Activated CD4-positive, alpha-beta T cell treated with anti-CD3 and anti-CD28 coated beads, Interleukin-2, amount 10 ng/mL, durations not matched to agents 24 days and 14 days (primary cell): Measurements from ENCODE around the gene RPP40. TPM values are rescaled to one million over a fixed set of nuclear protein-coding genes. Genes with fewer than 3 reads are reported as not detected.
A peak's percentile ranks its signal among the peaks of the same experiment; 100 is the strongest.
"Not testable (repeated sequence)": the region's sequence is repeated elsewhere in the genome, so short reads cannot be mapped to it uniquely, and the experiment has no call there.

Experiments used
- DNase-seq: peaks from one replicate; pipeline ENCODE4 v3.0.0; 2022
- H3K27ac Mint-ChIP-seq: one replicate; pipeline ENCODE4 v1.8.0; 2022; ENCODE audit warnings: mild to moderate bottlenecking, mixed read lengths
- H3K27me3 Mint-ChIP-seq: one replicate; pipeline ENCODE4 v1.8.0; 2022; ENCODE audit warnings: mixed read lengths
- H3K36me3 Mint-ChIP-seq: one replicate; pipeline ENCODE4 v1.8.0; 2022; ENCODE audit warnings: low read depth, mild to moderate bottlenecking, mixed read lengths
- H3K4me1 Mint-ChIP-seq: one replicate; pipeline ENCODE4 v1.8.0; 2021; ENCODE audit warnings: mixed read lengths
- H3K4me3 Mint-ChIP-seq: one replicate; pipeline ENCODE4 v1.8.0; 2022; ENCODE audit warnings: mild to moderate bottlenecking, moderate library complexity, mixed read lengths
- H3K9me3 Mint-ChIP-seq: one replicate; pipeline ENCODE4 v1.8.0; 2021; ENCODE audit warnings: mixed read lengths
- intact Hi-C: fragments of 100-400 bp; cut with micrococcal nuclease; formaldehyde crosslinking; loops from one replicate; pipeline ENCODE4 v1.15.1; 2023
- total RNA-seq: library from RNA; stranded (reverse); gene quantifications from 2 replicates; pipeline ENCODE4 v1.2.3, GENCODE V29; 2022

The RPP40 gene, protein sequence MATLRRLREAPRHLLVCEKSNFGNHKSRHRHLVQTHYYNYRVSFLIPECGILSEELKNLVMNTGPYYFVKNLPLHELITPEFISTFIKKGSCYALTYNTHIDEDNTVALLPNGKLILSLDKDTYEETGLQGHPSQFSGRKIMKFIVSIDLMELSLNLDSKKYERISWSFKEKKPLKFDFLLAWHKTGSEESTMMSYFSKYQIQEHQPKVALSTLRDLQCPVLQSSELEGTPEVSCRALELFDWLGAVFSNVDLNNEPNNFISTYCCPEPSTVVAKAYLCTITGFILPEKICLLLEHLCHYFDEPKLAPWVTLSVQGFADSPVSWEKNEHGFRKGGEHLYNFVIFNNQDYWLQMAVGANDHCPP
- 14.2 and 16.4 TPM in 2 replicates for total RNA-seq

DNA sequence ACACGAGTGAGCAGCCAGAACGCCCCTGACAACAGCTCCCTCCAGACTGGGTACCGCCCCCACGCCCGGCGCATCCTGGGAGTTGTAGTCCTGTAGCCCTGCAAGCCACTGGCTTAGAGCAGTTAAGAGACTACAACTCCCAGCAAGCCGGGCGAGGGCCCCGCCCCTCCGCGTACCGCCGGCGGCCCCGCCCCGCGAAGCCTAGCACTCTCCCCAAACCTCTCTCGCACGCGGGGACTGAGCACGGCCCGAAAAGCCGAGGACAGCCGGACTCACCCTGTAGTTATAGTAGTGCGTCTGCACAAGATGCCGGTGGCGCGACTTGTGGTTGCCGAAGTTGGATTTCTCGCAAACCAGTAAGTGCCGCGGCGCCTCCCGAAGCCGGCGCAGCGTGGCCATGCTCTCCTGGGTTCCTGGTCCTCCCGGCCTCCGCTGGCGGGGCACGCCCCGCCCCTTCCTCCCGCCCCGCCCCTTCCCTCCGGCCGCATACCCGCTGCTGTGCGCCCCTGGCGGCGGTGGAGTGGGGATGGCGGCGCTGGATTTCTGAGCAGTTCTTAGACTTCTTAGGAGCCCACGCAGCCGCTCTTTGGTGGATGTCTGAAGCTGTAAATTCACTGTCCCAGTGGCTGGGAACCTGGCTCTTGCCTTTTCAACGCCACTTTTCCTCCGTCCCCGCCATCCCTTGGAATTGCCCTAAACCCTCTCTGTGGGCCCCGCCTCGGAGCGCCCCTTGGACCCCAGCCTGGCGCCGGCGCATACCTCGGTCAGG lies at the start of gene RPP40:
RPP40 (minus strand) TSS at position 434 of the 769 bp plus-strand sequence; CDS start at position 399, 35 bp downstream.
- Mint-ChIP-seq H3K27ac (peak within 1 kb of the TSS; percentile 98), H3K4me1 (peaks cover 12% of the 10 kb centered on the region), H3K9me3 (no peaks in the 10 kb centered on the region), H3K4me3 (peak within 1 kb of the TSS; percentile 95), H3K36me3 (peaks cover 15% of the 10 kb centered on the region), H3K27me3 (no peaks in the 10 kb centered on the region)
- intact Hi-C loops, result loop anchor here (1.0 to 5.0 kb wide), 4 partner anchors 27 to 986 kb away; partner anchors contain the start of gene FARS2
- peak; percentile 100 for DNase-seq

DNA sequence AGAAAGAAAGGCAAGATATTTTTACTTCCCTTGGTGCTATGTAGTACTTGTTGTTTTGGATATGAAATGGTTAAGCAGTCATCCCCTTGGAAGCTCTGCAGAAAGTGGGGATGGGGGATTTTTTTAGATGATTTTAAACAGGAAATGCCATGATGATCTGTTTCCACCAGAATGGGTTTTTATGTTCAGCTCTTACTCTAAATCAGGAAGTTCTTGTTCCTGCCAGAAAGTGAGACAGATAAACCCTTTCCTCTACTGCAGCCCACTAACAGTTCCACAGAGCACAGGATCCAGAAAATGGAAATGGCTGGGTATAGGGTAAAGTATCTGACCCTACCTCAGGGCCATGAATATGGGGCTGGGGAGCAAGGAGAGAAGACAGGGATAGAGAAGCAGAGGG lies 49.2 kb upstream of the RPP40 start:
- intact Hi-C loops, result no loop called here
- peak; percentile 27 for DNase-seq
- Mint-ChIP-seq H3K27ac (no peak overlapping the region), H3K36me3 (peaks cover 3% of the 10 kb centered on the region), H3K9me3 (peaks cover 18% of the 10 kb centered on the region), H3K4me1 (no peaks in the 10 kb centered on the region), H3K4me3 (no peak overlapping the region), H3K27me3 (peaks cover 3% of the 10 kb centered on the region)

DNA sequence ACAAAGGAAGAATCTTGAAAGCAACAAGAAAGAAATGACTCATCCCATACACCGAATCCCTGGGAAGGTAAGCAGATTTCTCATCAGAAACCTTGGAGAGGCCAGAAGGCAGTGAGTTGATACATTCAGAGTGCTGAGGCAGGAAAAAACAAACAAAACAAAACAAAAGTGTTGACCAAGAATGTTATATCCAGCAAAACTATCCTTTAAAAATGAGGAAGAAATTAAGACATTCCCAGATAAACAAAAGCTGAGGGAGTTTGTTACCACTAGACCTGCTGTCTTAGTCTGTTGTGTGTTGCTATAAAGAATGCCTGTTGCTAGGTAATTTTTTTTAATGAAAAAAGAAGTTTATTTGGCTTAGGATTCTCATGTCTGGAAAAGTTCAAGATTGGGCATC lies 47.6 kb upstream of the RPP40 start:
- intact Hi-C loops, result no loop called here
- Mint-ChIP-seq H3K4me1 (no peaks in the 10 kb centered on the region), H3K4me3 (no peak overlapping the region)

DNA sequence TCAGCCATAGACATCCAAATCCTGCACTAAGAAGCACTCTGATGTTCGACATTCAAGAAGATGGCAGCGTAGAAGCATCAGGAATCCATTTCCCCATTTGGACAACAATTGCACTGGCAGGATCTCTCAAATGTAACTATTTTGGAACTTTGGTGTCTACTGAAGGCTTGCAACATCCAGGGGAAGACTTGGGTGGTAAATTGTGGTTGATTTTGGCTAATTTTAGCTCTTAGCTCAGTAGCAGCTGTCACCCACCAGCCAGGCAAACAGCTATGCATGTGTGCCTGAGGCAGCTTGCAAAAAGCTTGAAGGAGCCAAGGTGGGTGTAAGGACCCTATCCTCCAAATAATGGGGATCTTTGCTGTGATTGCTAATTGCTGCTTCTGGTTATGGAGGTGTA lies 46.2 kb upstream of the RPP40 start:
- peaks cover 18% of the 10 kb centered on the region for H3K9me3 Mint-ChIP-seq
- H3K4me1 Mint-ChIP-seq, result no peaks in the 10 kb centered on the region
- intact Hi-C loops, result no loop called here
- H3K36me3 Mint-ChIP-seq, result peaks cover 3% of the 10 kb centered on the region
- H3K27ac Mint-ChIP-seq, result no peak overlapping the region
- no peak overlapping the region for H3K4me3 Mint-ChIP-seq
- DNase-seq, result no peak
- peaks cover 2% of the 10 kb centered on the region for H3K27me3 Mint-ChIP-seq

More for the DNA sequence above, 47.6 kb upstream of the RPP40 start:
- Mint-ChIP-seq H3K27me3 (peaks cover 3% of the 10 kb centered on the region), H3K36me3 (peaks cover 3% of the 10 kb centered on the region), H3K9me3 (peaks cover 18% of the 10 kb centered on the region), H3K27ac (no peak overlapping the region)
- DNase-seq, result no peak

DNA sequence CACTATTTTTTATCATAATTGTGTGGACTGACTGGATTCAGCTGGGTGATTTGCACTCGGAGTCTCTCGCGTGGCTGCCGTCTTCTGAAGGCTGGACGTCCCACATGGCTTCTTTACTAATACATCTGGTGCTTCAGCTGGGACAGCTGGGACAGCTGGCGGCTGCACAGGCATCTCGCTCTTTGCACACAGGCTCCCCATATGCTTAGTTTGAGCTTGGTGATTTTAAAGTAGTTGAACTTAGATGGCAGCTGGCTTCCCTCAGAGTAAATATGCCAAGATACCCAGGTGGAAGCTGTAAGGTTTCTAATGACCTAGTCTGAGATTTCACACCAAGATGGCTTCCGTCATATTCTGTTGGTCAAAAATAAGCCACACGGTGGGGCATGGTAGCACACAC lies 42.6 kb upstream of the RPP40 start:
- peaks cover 3% of the 10 kb centered on the region for H3K36me3 Mint-ChIP-seq
- H3K27me3 Mint-ChIP-seq, result no peaks in the 10 kb centered on the region
- H3K9me3 Mint-ChIP-seq, result peaks cover 13% of the 10 kb centered on the region
- intact Hi-C loops, result no loop called here
- no peaks in the 10 kb centered on the region for H3K4me1 Mint-ChIP-seq
- DNase-seq, result no peak
- no peak overlapping the region for H3K27ac Mint-ChIP-seq
- H3K4me3 Mint-ChIP-seq, result no peak overlapping the region

- Mint-ChIP-seq H3K9me3 (peaks cover 5% of the 10 kb centered on the region), H3K27me3 (no peaks in the 10 kb centered on the region), H3K36me3 (no peaks in the 10 kb centered on the region), H3K4me3 (no peak overlapping the region), H3K27ac (no peak overlapping the region), H3K4me1 (no peaks in the 10 kb centered on the region)
- no peak for DNase-seq
- intact Hi-C loops, result no loop called here
Observed at GRCh38 chr6:5045416-5045815, 41.6 kb upstream of the RPP40 start.

- DNase-seq, result peak; percentile 22
- intact Hi-C loops, result no loop called here
- no peaks in the 10 kb centered on the region for H3K4me1 Mint-ChIP-seq
- H3K27me3 Mint-ChIP-seq, result no peaks in the 10 kb centered on the region
- H3K27ac Mint-ChIP-seq, result no peak overlapping the region
- peaks cover 5% of the 10 kb centered on the region for H3K9me3 Mint-ChIP-seq
- no peak overlapping the region for H3K4me3 Mint-ChIP-seq
- no peaks in the 10 kb centered on the region for H3K36me3 Mint-ChIP-seq
Observed at GRCh38 chr6:5044866-5045265, 41.0 kb upstream of the RPP40 start.

GRCh38 chr6:5042436-5042835 lies 38.6 kb upstream of the RPP40 start:
- intact Hi-C loops, result no loop called here
- Mint-ChIP-seq H3K4me3 (no peak overlapping the region), H3K27me3 (no peaks in the 10 kb centered on the region), H3K4me1 (no peaks in the 10 kb centered on the region), H3K27ac (no peak overlapping the region), H3K36me3 (no peaks in the 10 kb centered on the region), H3K9me3 (no peaks in the 10 kb centered on the region)
- DNase-seq, result no peak

DNA sequence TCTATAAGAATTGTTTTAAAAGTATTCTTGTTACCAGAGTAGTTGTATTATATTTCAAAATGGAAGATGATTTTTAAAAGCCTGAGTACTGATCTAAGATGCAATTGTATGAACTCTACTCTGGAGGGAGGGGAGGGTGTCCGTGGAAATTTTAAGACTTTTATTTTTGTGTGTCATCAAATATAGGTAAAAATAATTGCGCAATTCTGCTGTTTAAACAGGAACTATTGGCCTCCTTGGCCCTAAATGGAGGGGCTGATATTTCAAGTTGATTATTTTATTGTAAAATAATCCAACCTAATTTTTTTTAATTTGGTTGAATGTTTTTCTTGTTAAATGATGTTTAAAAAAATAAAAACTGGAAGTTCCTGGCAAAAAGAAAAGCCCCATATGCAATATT lies 38.1 kb upstream of the RPP40 start:
- Mint-ChIP-seq H3K9me3 (no peaks in the 10 kb centered on the region), H3K27ac (no peak overlapping the region), H3K4me1 (no peaks in the 10 kb centered on the region), H3K36me3 (no peaks in the 10 kb centered on the region), H3K4me3 (no peak overlapping the region), H3K27me3 (no peaks in the 10 kb centered on the region)
- intact Hi-C loops, result no loop called here
- no peak for DNase-seq

DNA sequence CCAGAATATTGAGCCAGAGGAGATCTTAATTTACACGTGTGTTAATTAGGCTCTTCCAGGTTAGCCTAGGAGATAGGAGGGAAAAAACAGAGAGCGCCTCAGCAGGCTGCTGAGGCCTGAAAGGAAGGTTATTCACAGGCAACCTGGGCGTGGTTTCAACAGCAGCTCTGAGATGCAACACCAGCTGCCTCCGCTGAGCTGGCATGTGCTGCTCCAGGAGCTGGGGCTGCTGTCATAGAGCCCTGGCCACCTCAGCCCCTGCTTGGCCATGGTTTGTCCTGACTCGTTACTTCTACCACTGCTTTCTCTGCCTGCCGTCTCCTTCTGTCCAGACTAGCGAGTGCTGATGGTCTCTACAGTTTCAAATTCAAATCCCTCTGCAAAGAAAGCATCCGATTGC lies 32.4 kb upstream of the RPP40 start:
- no peaks in the 10 kb centered on the region for H3K27me3 Mint-ChIP-seq
- peaks cover 2% of the 10 kb centered on the region for H3K4me1 Mint-ChIP-seq
- H3K4me3 Mint-ChIP-seq, result no peak overlapping the region
- no peak overlapping the region for H3K27ac Mint-ChIP-seq
- H3K9me3 Mint-ChIP-seq, result no peaks in the 10 kb centered on the region
- DNase-seq, result no peak
- intact Hi-C loops, result no loop called here
- no peaks in the 10 kb centered on the region for H3K36me3 Mint-ChIP-seq

GRCh38 chr6:5034736-5035135 lies 30.9 kb upstream of the RPP40 start:
- Mint-ChIP-seq H3K27me3 (no peaks in the 10 kb centered on the region), H3K4me3 (no peak overlapping the region), H3K36me3 (no peaks in the 10 kb centered on the region), H3K4me1 (peaks cover 7% of the 10 kb centered on the region), H3K27ac (no peak overlapping the region), H3K9me3 (no peaks in the 10 kb centered on the region)
- intact Hi-C loops, result no loop called here
- no peak for DNase-seq

DNA sequence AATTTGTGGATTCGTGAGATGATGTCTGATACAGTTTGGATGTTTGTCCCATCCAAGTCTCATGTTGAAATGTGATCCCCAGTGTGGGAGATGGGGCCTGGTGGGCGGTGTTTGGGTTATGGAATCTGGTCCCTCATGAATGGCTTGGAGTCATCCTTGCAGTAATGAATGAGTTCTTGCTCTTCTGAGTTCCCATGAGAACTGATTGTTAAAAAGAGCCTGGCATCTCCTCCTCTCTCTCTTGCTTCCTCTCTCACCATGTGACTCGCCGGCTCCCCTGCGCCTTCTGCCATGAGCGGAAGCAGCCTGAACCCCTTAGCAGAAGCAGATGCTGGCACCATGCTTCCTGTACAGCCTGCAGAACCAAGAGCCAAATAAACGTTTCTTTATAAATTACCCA lies 30.5 kb upstream of the RPP40 start:
- Mint-ChIP-seq H3K27ac (no peak overlapping the region), H3K27me3 (no peaks in the 10 kb centered on the region), H3K36me3 (no peaks in the 10 kb centered on the region), H3K4me1 (peaks cover 7% of the 10 kb centered on the region), H3K4me3 (no peak overlapping the region), H3K9me3 (no peaks in the 10 kb centered on the region)
- intact Hi-C loops, result no loop called here
- DNase-seq, result no peak

DNA sequence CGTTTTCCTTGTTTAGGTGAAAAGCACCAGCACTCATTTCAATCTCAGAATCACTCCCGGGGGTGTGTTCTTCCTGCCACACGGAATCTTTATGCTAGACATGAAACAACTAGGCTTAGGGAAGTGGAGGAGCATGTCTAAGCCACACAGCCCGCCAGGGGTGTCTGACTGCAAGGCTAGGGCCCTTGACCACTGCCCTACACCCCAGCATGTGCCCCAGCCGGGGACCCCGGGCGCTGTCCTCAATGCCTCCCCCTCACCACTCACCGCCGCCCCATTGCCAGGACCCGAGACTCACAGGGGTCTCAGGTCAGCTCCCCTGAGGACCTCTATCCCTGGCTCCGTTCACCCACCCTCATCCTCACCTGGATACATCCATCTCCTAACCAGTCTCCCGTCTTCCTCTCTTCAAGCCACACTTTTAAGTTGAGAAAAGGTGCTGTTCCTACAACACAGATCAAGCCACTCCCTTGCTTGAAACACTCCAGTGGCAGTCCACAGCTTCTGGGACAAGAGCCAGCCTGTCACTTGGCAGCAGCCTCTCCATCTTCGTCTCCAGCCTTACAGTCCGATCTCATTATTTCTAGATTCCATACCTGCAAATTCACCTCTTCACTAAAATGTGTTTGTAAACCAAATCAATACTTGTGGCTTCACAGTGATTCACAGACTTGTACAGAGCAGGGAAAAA lies 29.5 kb upstream of the RPP40 start:
- H3K4me1 Mint-ChIP-seq, H3K4me3 Mint-ChIP-seq, H3K27me3 Mint-ChIP-seq, intact Hi-C loops, H3K9me3 Mint-ChIP-seq, H3K36me3 Mint-ChIP-seq, H3K27ac Mint-ChIP-seq, DNase-seq: not testable (repeated sequence)

- H3K27me3 Mint-ChIP-seq, intact Hi-C loops, H3K36me3 Mint-ChIP-seq: not testable (repeated sequence)
Observed at GRCh38 chr6:5032706-5033105, 28.9 kb upstream of the RPP40 start.

More at GRCh38 chr6:5032706-5033105, 28.9 kb upstream of the RPP40 start:
- H3K4me1 Mint-ChIP-seq, H3K27ac Mint-ChIP-seq, H3K9me3 Mint-ChIP-seq, DNase-seq, H3K4me3 Mint-ChIP-seq: not testable (repeated sequence)
